Mucosa of descending colon (tissue), 3 donors: Measurements from ENCODE around the gene SLC25A29. TPM values are rescaled to one million over a fixed set of nuclear protein-coding genes. Genes with fewer than 3 reads are reported as not detected.
"Not testable (repeated sequence)": the region's sequence is repeated elsewhere in the genome, so short reads cannot be mapped to it uniquely, and the experiment has no call there.

Experiments
- ATAC-seq: fragments of 200-7000 bp; cut with Tn5 transposase; one replicate; pipeline ENCODE4 v1.9.1; 2020; ENCODE audit warnings: mild to moderate bottlenecking, moderate library complexity
- DNase-seq, 3 donors: peaks; one replicate each; pipeline ENCODE4 v3.0.0-alpha.2; 2020
- H3K36me3 ChIP-seq: fragments of 200-600 bp; one replicate; pipeline ENCODE4 v1.8.0; 2021; ENCODE audit warnings: low read depth, mild to moderate bottlenecking
- H3K4me1 ChIP-seq: fragments of 200-600 bp; one replicate; pipeline ENCODE4 v1.8.0; 2021; ENCODE audit warnings: low read depth, mild to moderate bottlenecking
- H3K4me3 ChIP-seq: fragments of 200-600 bp; one replicate; pipeline ENCODE4 v1.8.0; 2021; ENCODE audit warnings: mild to moderate bottlenecking
- H3K9me3 ChIP-seq: fragments of 200-600 bp; one replicate; pipeline ENCODE4 v1.8.0; 2021; ENCODE audit warnings: mild to moderate bottlenecking
- CTCF ChIP-seq: fragments of 200-600 bp; IDR thresholded peaks from one replicate; pipeline ENCODE4 v1.8.0; 2022; ENCODE audit warnings: antibody characterized with exemption, mild to moderate bottlenecking
- intact Hi-C, 2 donors: fragments of 100-400 bp; cut with DNase I in 1 of 2; cut with micrococcal nuclease in 1 of 2; formaldehyde crosslinking; loops; one replicate each; pipeline versions ENCODE4 v1.11.0 to v1.11.1; 2022; cut with DNase I, micrococcal nuclease
- total RNA-seq, 3 donors: library from RNA; stranded (reverse); fragmentation: NEBNext Ultra II Directional in 2 of 3; extraction: Animal tissue kit (Norgen Biotek cat#: 25700) in 2 of 3; gene quantifications; one replicate each; pipeline versions ENCODE4 v1.2.1 to v1.2.4, GENCODE V29; 2021 to 2023
- donor health status: DM: no; HTN: no; CAD: no; lungs with moderate emphysema.
- donor health status: DM: no; HTN: no; CAD: no.
- donor health status: DM: no; HTN: yes; CAD: no.

Gene SLC25A29
- total RNA-seq, 3 donors from 2014 or later, result 19.6 to 28.2 (median 28.1) TPM

GRCh38 chr14:100348253-100348729 lies 42.0 kb upstream of the SLC25A29 start:
- intact Hi-C loops, result no loop called here
- TF ChIP-seq CTCF, result no peak
- no peak for ATAC-seq
- no peak for DNase-seq
- no peaks in the 10 kb centered on the region for H3K4me1 ChIP-seq
- no peaks in the 10 kb centered on the region for H3K36me3 ChIP-seq
- H3K4me3 ChIP-seq, result no peak overlapping the region
- H3K9me3 ChIP-seq, result no peaks in the 10 kb centered on the region

- Histone ChIP-seq H3K36me3 (no peaks in the 10 kb centered on the region), H3K9me3 (no peaks in the 10 kb centered on the region), H3K4me1 (no peaks in the 10 kb centered on the region), H3K4me3 (no peak overlapping the region)
- DNase-seq, result no peak
- intact Hi-C loops, result no loop called here
- TF ChIP-seq CTCF, result no peak
- no peak for ATAC-seq
These were observed 40.3 kb upstream of the SLC25A29 start for GRCh38 chr14:100346306-100347091.

GRCh38 chr14:100345711-100346110 lies 39.5 kb upstream of the SLC25A29 start:
- no peaks in the 10 kb centered on the region for H3K4me1 ChIP-seq
- H3K36me3 ChIP-seq, result no peaks in the 10 kb centered on the region
- intact Hi-C loops, result no loop called here
- DNase-seq (no peak), ATAC-seq (no peak)
- no peak overlapping the region for H3K4me3 ChIP-seq
- H3K9me3 ChIP-seq, result no peaks in the 10 kb centered on the region
- no peak for TF ChIP-seq CTCF

- H3K9me3 ChIP-seq, intact Hi-C loops, H3K4me1 ChIP-seq, H3K36me3 ChIP-seq, H3K4me3 ChIP-seq, DNase-seq, ATAC-seq: not testable (repeated sequence)
These were observed 38.4 kb upstream of the SLC25A29 start for GRCh38 chr14:100344657-100345056.

GRCh38 chr14:100342826-100343225 lies 36.6 kb upstream of the SLC25A29 start:
- H3K36me3 ChIP-seq, H3K4me1 ChIP-seq, ATAC-seq, H3K4me3 ChIP-seq, intact Hi-C loops, DNase-seq, H3K9me3 ChIP-seq: not testable (repeated sequence)

GRCh38 chr14:100342195-100342594 lies 36.0 kb upstream of the SLC25A29 start:
- DNase-seq (no peak), ATAC-seq (no peak)
- no peak for TF ChIP-seq CTCF
- H3K36me3 ChIP-seq, result no peaks in the 10 kb centered on the region
- intact Hi-C loops, result no loop called here
- H3K4me1 ChIP-seq, result no peaks in the 10 kb centered on the region
- no peak overlapping the region for H3K4me3 ChIP-seq
- H3K9me3 ChIP-seq, result no peaks in the 10 kb centered on the region
